HG03108 (cell line): ENCODE measurements around the gene KISS1R.

ENCODE experiments used
- ATAC-seq: cut with Tn5 transposase; IDR thresholded peaks from one replicate; pipeline ENCODE4 v1.9.1; 2021; ENCODE audit warnings: moderate library complexity; ENCODE audit not compliant: unreplicated experiment

The KISS1R gene

DNA sequence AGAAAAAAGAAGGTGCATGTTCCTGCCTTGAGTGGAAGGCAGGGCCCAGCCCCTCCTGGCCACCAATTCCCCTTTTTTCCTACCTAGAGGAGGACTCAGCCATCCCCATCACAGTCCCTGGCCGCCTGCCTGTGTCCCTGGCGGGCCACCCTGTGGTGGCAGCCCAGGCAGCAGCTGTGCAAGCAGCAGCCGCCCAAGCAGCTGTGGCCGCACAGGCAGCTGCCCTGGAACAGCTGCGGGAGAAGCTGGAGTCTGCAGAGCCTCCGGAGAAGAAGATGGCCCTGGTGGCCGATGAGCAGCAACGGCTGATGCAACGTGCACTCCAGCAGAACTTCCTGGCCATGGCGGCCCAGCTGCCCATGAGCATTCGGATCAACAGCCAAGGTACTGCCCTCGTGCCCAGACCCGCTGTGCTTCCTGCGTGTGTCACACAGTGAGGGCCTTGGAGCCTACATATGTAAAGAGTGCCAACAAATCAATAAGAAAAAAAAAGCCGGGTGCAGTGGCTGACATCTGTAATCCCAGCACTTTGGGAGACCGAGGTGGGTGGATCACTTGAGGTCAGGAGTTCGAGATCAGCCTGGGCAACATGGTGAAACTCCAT is 49.5 kb downstream of the KISS1R start:
- no peak for ATAC-seq
